PC-3 (cell line): ENCODE data around the gene SF3A2.

Source experiments
- EZH2 ChIP-seq: fragments of 300-600 bp; sonication (generic); IDR thresholded peaks from one replicate; pipeline ENCODE4 v1.6.1; 2017; ENCODE audit warnings: antibody characterized with exemption, mild to moderate bottlenecking, low read length; ENCODE audit not compliant: unreplicated experiment
- EZH2phosphoT487 ChIP-seq: fragments of 300-600 bp; sonication (generic); IDR thresholded peaks from 2 replicates; pipeline ENCODE4 v1.6.1; 2018; ENCODE audit warnings: mild to moderate bottlenecking, antibody characterized with exemption, low read length, borderline replicate concordance
- TF ChIP-seq, protein P1 (sequence below): fragments of 300-600 bp; sonication (generic); conservative IDR thresholded peaks from 2 replicates; pipeline ENCODE4 v1.5.1; 2017; ENCODE audit warnings: antibody characterized with exemption, low read depth, mild to moderate bottlenecking, low read length

DNA sequence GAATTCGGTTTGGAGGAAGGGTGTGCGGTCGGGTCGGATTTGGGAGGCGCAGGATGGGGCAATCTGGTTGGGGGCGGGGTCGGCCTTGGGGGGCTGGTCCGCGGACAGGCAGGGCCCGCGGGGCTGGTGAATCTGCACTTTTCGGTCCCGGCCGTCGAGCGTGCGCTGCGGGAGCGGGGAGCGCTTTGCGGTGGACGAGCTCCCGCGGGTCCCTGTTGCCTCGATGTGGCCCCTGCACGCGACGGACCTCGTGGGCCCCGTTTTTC, 33.5 kb downstream of the SF3A2 start:
- TF ChIP-seq, protein P1, sequence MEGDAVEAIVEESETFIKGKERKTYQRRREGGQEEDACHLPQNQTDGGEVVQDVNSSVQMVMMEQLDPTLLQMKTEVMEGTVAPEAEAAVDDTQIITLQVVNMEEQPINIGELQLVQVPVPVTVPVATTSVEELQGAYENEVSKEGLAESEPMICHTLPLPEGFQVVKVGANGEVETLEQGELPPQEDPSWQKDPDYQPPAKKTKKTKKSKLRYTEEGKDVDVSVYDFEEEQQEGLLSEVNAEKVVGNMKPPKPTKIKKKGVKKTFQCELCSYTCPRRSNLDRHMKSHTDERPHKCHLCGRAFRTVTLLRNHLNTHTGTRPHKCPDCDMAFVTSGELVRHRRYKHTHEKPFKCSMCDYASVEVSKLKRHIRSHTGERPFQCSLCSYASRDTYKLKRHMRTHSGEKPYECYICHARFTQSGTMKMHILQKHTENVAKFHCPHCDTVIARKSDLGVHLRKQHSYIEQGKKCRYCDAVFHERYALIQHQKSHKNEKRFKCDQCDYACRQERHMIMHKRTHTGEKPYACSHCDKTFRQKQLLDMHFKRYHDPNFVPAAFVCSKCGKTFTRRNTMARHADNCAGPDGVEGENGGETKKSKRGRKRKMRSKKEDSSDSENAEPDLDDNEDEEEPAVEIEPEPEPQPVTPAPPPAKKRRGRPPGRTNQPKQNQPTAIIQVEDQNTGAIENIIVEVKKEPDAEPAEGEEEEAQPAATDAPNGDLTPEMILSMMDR: no peak
- TF ChIP-seq EZH2 (no peak), EZH2phosphoT487 (no peak)
